Activated T-helper 9 cell treated with anti-CD3 and anti-CD28 coated beads, Interleukin-2, amount 50 U/mL, for 16 hours (primary cell): Measurements from ENCODE around the gene SREBF2.
A peak's percentile ranks its signal among the peaks of the same experiment; 100 is the strongest.
"Not testable (repeated sequence)": the region's sequence is repeated elsewhere in the genome, so short reads cannot be mapped to it uniquely, and the experiment has no call there.

Experiments used
- DNase-seq: peaks from one replicate; pipeline ENCODE4 v3.0.0-alpha.2; 2020; ENCODE audit warnings: low read depth

The SREBF2 gene

GRCh38 chr22:41842996-41843970 lies 10.4 kb downstream of the SREBF2 start:
- no peak for DNase-seq

GRCh38 chr22:41844036-41844435 lies 11.1 kb downstream of the SREBF2 start:
- no peak for DNase-seq

GRCh38 chr22:41844513-41844912 lies 11.6 kb downstream of the SREBF2 start:
- DNase-seq: no peak

- DNase-seq: no peak
These were observed 12.7 kb downstream of the SREBF2 start for GRCh38 chr22:41845380-41846267.

- no peak for DNase-seq
These were observed 13.5 kb downstream of the SREBF2 start for GRCh38 chr22:41846268-41846987.

GRCh38 chr22:41847300-41847699 lies 14.4 kb downstream of the SREBF2 start:
- no peak for DNase-seq

GRCh38 chr22:41848468-41848867 lies 15.6 kb downstream of the SREBF2 start:
- DNase-seq: no peak

- DNase-seq: no peak
These were observed 23.6 kb downstream of the SREBF2 start for GRCh38 chr22:41856469-41856868.

- peak; percentile 67 for DNase-seq
These were observed 24.4 kb downstream of the SREBF2 start for GRCh38 chr22:41857155-41857859.

GRCh38 chr22:41857860-41858199 lies 24.9 kb downstream of the SREBF2 start:
- DNase-seq: no peak

- DNase-seq: peak; percentile 42
These were observed 29.2 kb downstream of the SREBF2 start for GRCh38 chr22:41862160-41862529.

GRCh38 chr22:41862530-41863266 lies 29.8 kb downstream of the SREBF2 start:
- peak; percentile 55 for DNase-seq

- no peak for DNase-seq
These were observed 30.6 kb downstream of the SREBF2 start for GRCh38 chr22:41863472-41863871.

GRCh38 chr22:41868556-41868955 lies 35.7 kb downstream of the SREBF2 start:
- no peak for DNase-seq

- DNase-seq: not testable (repeated sequence)
These were observed 37.2 kb downstream of the SREBF2 start for GRCh38 chr22:41870081-41870480.

GRCh38 chr22:41870786-41871185 lies 37.9 kb downstream of the SREBF2 start:
- DNase-seq: no peak

- no peak for DNase-seq
These were observed 40.5 kb downstream of the SREBF2 start for GRCh38 chr22:41873391-41873790.

- no peak for DNase-seq
These were observed 41.2 kb downstream of the SREBF2 start for GRCh38 chr22:41874090-41874489.

GRCh38 chr22:41875531-41876270 lies 42.8 kb downstream of the SREBF2 start:
- no peak for DNase-seq

GRCh38 chr22:41876275-41876674 lies 43.4 kb downstream of the SREBF2 start:
- no peak for DNase-seq
